GM21737 (cell line): ENCODE results near the gene SSR4.

Experiments used
- ATAC-seq: cut with Tn5 transposase; IDR thresholded peaks from one replicate; pipeline ENCODE4 v1.9.1; 2021; ENCODE audit warnings: mild to moderate bottlenecking, moderate library complexity; ENCODE audit not compliant: unreplicated experiment

SSR4 gene

DNA sequence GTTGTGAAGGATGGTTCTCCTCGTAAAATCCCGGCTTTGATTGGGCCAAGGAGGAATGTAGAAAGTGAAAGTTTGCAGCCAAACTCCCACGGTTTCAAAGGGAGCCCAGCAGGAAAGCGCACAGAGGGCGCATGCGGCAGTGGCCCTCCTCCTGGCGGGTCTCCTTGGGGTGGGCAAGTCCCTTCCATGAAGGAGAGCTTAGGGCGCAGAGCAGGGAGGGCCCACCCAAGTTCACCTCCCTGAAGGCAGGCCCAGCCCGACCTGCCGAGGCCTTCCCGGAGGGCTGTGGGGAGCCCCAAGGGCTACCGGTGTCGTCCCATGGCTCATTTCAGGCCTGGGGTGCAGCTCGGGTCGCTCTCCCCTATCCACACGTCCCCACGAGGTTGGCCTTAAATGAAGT lies 33.8 kb downstream of the SSR4 start:
- no peak for ATAC-seq

DNA sequence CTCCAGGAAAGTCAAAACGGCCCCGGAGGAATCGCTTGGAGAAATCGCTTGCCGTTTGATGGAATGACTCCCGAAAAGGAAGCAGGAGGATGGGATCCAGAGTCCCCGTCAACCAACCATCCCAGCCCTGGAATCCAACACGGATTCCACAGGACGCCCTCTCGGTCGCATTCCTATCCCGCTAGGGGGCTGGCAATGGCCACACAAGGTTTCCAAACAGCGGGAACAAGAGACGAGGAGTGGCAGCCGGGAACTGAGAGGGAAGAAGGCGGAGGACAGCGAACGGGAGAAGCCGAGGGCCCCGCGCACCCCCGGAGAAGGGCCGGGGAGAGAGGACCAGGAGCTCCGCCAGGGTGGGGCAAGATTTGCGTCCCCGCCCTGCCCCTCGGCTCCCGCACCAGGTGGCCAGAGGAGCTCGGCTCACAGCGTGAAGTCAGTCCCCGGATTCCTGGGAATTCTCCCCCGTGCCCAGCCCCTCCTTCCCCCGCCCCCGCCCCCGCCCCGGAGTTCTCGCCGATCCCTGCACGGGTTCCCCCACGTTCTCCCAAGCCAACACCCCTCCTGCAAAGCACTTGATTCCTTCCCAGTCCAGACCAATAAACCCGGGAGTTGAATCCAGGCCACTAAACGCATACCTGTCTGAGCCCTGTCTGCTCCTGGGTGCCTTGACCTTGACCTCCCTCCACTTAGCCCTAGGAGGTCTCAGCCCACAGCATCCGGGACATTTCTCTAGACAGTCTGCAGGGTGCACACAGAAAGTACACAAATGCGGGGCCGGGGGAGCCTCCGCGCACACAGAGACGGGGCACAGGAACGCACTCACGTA lies 34.5 kb downstream of the SSR4 start:
- ATAC-seq: no peak

DNA sequence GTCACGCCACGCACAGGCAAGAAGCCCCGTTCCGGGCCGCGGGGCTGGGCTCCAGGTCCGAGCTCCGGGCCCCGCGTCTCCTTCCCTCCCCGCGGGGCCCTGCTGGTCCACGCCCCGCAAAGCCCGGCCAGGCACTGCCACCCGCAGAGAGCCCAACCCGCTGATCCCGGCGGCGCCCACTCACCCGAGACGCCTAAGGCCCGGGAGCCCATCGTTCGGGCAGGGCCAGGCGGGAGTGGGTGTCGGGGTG lies 35.0 kb downstream of the SSR4 start:
- no peak for ATAC-seq

DNA sequence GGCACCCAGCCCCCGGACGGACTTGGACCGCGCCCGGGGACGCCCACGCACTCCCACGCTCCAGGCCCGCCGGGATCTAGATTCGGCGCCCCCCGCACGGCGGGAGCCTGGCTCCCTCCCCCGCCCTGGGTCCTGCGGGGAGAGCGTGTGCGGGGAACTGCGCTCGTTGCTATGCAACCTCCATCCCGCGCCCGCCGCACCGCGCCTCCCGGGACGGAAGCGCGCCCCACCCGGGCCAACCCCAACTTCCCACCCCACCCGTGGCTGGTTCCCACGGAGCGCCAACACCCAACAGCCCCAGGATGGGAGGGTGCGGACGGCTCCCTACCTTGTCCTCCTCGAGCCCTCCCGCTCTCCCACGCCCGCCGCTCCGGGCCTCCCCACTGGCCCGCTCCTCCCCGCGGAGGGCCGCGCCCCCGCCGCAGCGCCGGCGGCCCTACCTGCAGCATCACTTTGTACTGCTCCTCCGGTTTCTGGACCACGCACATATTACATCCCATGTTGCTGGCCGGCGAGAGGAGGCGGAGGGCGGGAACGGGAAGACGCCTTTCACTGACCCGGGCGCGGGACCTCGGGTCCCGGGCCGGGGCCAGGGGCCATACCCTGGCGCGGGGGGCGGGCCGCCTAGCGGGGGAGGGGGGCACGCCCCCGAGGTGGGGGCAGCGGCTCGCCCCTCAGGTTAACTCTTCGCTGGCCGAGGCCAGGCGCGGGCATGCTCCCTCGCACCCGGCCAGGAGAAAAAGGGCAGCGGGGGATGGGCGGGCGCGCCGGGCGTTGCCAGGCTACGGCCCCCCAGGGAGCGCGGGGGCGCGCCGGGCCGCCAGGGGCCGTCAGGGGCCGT lies 35.6 kb downstream of the SSR4 start, which contains the start of gene PDZD4:
Gene PDZD4 (minus strand): TSS at position 746 of the 841 bp plus-strand sequence. CDS start 246 bp downstream, at position 500.
- ATAC-seq: no peak

DNA sequence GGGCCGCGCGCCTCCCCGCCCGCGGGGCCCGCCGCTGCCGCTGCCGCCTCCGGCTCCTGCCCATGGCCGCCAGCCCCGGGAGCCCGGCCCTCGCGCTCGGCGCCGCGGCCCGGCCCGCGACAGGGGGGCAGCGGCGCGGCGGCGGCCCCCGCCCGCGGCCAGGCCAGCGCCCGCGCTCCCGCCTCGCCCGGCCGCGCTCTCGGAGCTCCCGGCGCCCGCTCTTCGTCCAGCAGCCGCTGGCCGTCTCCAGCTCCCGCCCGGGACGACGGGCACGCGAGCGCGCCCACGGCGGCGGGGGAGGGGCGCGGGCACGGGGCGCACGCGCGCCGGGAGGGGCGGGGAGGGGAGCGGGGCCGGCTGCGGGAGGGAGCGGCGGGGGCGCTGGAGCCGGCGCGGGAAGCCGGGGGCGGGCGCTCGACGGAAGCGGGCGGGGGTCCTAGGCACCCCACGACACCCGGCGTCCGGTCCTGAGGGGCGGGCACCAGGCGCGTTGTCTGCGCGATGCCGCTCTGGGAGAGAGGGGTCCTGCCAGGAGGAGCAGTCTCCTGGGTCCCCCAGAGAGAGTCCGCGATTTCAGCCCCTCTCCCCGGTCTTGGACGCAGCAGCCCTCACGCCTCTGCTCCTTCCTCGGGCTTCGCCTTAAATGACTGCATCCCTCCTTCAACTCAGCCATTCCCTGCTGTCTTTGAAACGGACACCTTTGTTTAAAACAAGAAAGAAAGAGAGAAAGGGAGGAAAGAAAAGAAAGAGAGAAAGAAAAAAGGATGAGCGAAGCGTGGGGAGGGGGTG lies 36.4 kb downstream of the SSR4 start:
- no peak for ATAC-seq

DNA sequence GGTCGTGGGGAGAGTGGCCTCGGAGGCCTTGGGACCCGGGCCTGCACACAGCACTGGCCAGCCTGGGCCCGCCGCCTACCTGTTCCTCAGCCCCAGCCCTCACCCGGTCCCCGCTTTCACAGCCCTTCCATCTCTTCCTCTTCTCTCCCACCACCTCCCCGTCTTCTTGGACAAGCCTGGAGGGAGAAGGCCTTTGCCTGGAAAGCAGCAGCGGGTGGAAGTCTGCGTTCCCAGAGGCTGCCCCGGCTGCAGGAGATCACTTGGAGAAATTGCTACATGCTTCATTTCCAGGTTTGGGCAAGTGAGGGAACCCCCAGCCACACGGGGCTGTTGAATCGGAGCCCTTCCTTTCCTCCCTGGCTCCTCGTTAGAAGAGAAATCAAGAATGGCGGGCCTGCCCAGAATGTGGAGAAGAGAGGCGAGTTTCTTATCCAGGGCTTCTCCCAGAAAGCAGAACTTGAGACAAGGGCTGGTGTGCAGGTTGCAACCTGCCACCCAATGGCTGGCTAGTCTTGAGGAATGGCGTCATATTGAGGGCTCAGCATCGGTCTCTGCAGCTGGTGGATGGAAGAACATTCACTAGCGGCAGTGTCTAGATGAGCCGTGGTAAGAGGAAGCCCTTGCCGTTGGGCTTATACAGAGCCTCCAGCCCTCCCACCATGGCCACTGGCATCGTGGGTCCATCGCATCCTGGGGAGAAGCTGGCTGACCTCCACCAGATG lies 37.1 kb downstream of the SSR4 start:
- ATAC-seq: no peak

DNA sequence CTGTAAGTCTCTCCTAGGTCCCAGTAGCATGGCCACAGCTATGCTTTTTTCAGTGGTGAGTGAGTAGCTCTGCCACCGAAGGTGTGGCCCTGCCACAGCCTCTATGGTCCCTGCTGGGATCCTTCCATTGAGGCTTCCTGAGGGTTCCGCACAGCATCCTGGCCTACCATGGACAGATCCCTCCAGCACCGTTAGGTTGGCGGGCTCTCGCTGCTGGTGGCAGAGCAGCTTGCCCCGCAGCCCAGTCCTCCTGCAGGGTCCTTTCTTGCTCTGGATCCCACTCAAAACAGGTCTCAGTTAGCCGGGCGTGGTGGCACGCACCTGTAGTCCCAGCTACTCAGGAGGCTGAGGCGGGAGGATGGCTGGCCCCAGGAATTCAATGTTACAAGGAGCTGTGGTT lies 38.3 kb downstream of the SSR4 start:
- no peak for ATAC-seq

DNA sequence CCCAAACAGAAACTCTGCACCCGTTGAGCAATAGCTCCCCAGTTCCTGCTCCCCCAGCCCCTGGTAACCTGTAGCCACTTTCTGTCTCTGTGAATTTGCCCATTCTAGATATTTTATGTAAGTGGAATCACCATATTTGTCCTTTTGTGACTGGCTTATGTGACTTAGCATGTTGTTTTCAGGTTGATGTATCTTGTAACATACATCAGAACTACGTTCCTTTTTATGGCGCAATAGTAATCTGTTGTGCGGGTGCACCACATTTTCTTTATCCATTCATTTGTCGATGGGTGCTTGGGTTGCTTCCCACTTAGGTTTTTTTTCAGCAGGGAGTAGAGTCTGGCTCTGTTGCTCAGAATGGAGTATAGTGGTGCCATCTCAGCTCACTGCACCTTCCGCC lies 42.5 kb downstream of the SSR4 start:
- ATAC-seq: no peak

DNA sequence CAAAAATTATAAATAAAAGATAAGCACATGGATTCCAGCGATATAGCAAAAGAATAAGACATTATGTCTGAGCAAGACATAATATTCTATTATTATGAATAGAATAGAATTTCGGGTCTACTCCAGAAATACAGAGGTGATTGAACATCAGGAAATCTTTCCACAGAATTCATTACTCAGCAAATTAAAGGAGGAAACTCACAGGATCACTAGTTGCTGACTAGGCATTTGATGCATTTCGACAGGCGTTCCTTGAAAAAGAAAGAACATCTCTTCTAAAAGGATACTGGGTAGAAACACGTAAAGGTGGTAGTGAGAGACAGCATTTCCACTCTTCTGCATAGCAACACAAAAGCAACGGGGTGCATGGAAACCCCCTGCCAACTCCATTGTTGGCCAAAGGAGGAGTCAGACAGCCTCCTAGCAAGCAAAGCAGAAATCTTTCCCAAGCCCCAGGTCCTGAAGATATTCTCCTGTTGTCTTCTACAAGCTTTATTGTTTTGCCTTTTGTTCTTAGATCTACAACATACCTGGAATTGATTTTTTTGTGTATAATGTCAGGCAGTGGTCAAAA lies 50.1 kb downstream of the SSR4 start:
- no peak for ATAC-seq

DNA sequence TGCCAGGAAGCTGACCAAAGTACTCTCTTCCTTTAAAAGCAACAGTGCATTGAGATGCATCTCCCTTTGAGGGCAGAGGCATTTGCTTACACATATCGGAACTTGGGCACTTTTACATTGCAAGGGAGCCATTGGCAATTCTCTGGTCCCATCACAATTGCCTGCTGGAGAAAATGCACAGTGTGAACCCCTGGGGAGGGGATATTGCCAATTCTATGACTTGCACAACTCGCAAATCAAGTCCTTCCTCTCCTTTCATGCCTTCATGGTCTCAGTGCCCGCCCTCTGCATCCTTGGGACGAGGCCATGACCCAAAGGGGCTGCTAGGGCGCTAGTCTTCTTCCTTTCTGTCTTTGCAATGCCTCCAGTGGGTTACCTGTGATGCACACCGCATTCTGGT lies 50.7 kb downstream of the SSR4 start:
- no peak for ATAC-seq

DNA sequence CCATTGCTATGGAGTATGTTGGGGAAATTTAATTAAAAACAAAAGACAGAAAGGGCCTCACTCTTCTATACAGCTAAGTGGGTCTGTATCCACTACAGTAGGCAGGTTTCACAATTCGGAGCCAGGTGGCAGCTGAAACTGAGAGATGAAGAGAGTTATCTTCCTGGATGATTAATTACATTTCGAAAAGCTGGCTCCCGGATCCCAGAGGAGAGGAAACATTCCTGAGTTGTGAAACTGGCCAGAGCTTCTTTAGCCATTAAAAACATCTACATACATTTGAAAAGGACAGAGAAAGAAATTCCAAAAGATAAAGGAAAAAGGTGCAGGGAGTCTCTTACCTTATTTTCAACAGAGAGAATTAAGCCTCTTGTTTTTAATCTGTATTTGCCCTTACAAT lies 51.4 kb downstream of the SSR4 start:
- no peak for ATAC-seq
